IMR-90 (cell line): ENCODE measurements around the gene LCE2C. TPM values are rescaled to one million over a fixed set of nuclear protein-coding genes. Genes with fewer than 3 reads are reported as not detected.
A peak's percentile ranks its signal among the peaks of the same experiment; 100 is the strongest.

ENCODE experiments used
- ATAC-seq: fragments of 200-7000 bp; cut with Tn5 transposase; 2 replicates; pipeline ENCODE4 v1.9.1; 2020; ENCODE audit warnings: low read depth, mild to moderate bottlenecking, moderate library complexity
- BruUV-seq: library from RNA; stranded (reverse); fragments of 400-500 nt; replicated peaks from 2 replicates; lab custom pipeline; 2021; lab: Mats Ljungman, UMichigan
- CTCF ChIA-PET: fragments of 300-600 bp; formaldehyde crosslinking; extraction: SDS; loops from one replicate; lab custom pipeline; 2021; ENCODE audit warnings: antibody characterized with exemption; lab: Yijun Ruan, JAX
- POLR2A ChIA-PET: fragments of 300-600 bp; sonication (Branson Sonifier 250); formaldehyde crosslinking; loops from one replicate; lab custom pipeline; 2022; ENCODE audit warnings: antibody characterized with exemption; ENCODE audit not compliant: unreplicated experiment; lab: Charles Lee
- DNase-seq: peaks from one replicate; pipeline ENCODE4 v3.0.0; 2013
- H2AFZ ChIP-seq: replicated peaks from 2 replicates; pipeline ENCODE3; 2013; ENCODE audit warnings: low read length, mild to moderate bottlenecking; ENCODE audit not compliant: poor library complexity
- H2AK5ac ChIP-seq: 2 replicates; pipeline ENCODE4 v1.6.1; 2013; ENCODE audit warnings: low read depth, low read length, inconsistent platforms
- H2AK9ac ChIP-seq: replicated peaks from 2 replicates; pipeline ENCODE3; 2013; ENCODE audit warnings: mild to moderate bottlenecking, low read depth, low read length, moderate library complexity; ENCODE audit not compliant: poor library complexity
- H2BK120ac ChIP-seq: 2 replicates; pipeline ENCODE4 v1.6.1; 2013; ENCODE audit warnings: low read depth, low read length, inconsistent platforms
- H2BK15ac ChIP-seq: 3 replicates; pipeline ENCODE4 v1.6.1; 2013; ENCODE audit warnings: low read depth, low read length, inconsistent platforms
- H2BK20ac ChIP-seq: 2 replicates; pipeline ENCODE4 v1.6.1; 2013; ENCODE audit warnings: low read depth, mild to moderate bottlenecking, inconsistent platforms, low read length, moderate library complexity
- H2BK5ac ChIP-seq: 2 replicates; pipeline ENCODE4 v1.6.1; 2013; ENCODE audit warnings: mild to moderate bottlenecking, low read depth, low read length, inconsistent platforms; ENCODE audit not compliant: poor library complexity, severe bottlenecking
- H3K14ac ChIP-seq: replicated peaks from 2 replicates; pipeline ENCODE4 v1.6.1; 2013; ENCODE audit warnings: low read depth, low read length, inconsistent platforms
- H3K18ac ChIP-seq: 2 replicates; pipeline ENCODE4 v1.6.1; 2013; ENCODE audit warnings: low read depth, low read length, control low read depth
- H3K23ac ChIP-seq: 2 replicates; pipeline ENCODE4 v1.6.1; 2013; ENCODE audit warnings: low read depth, low read length, inconsistent platforms
- H3K27ac ChIP-seq: 2 replicates; pipeline ENCODE4 v1.5.1; 2013; ENCODE audit warnings: mild to moderate bottlenecking, control low read depth, low read length; ENCODE audit not compliant: insufficient read depth
- H3K27me3 ChIP-seq: 2 replicates; pipeline ENCODE4 v1.6.1; 2013; ENCODE audit warnings: low read length; ENCODE audit not compliant: control insufficient read depth, insufficient read depth
- H3K36me3 ChIP-seq: 2 replicates; pipeline ENCODE4 v1.6.1; 2013; ENCODE audit warnings: low read length, mixed read lengths; ENCODE audit not compliant: control insufficient read depth, insufficient read depth
- H3K4ac ChIP-seq: 2 replicates; pipeline ENCODE4 v1.6.1; 2013; ENCODE audit warnings: low read depth, low read length, inconsistent platforms
- H3K4me1 ChIP-seq: 2 replicates; pipeline ENCODE4 v1.6.1; 2013; ENCODE audit warnings: low read length, mixed read lengths; ENCODE audit not compliant: control insufficient read depth, insufficient read depth
- H3K4me2 ChIP-seq: 2 replicates; pipeline ENCODE4 v1.6.1; 2013; ENCODE audit warnings: low read depth, mild to moderate bottlenecking, control low read depth, low read length, moderate library complexity
- H3K4me3 ChIP-seq: 2 replicates; pipeline ENCODE4 v1.5.1; 2013; ENCODE audit warnings: low read depth, mild to moderate bottlenecking, control low read depth, low read length, moderate library complexity; ENCODE audit not compliant: insufficient read depth
- H3K56ac ChIP-seq: 2 replicates; pipeline ENCODE4 v1.6.1; 2013; ENCODE audit warnings: low read length, inconsistent platforms; ENCODE audit not compliant: insufficient read depth; ENCODE audit errors: extremely low read depth
- H3K79me1 ChIP-seq, 2 experiments: 2 replicates each; pipeline ENCODE4 v1.6.1; 2013; ENCODE audit warnings: low read length in 2 of 2, inconsistent platforms in 1 of 2, low read depth in 1 of 2
- H3K9ac ChIP-seq: 2 replicates; pipeline ENCODE4 v1.6.1; 2013; ENCODE audit warnings: low read depth, low read length, control low read depth
- H3K9me1 ChIP-seq: 2 replicates; pipeline ENCODE4 v1.6.1; 2013; ENCODE audit warnings: low read length, inconsistent platforms; ENCODE audit not compliant: insufficient read depth
- H3K9me3 ChIP-seq: 2 replicates; pipeline ENCODE4 v1.6.1; 2013; ENCODE audit warnings: low read length; ENCODE audit not compliant: control insufficient read depth, insufficient read depth
- H4K20me1 ChIP-seq: 2 replicates; pipeline ENCODE4 v1.6.1; 2013; ENCODE audit warnings: low read length, inconsistent platforms; ENCODE audit not compliant: insufficient read depth
- H4K5ac ChIP-seq: 2 replicates; pipeline ENCODE4 v1.6.1; 2013; ENCODE audit warnings: mild to moderate bottlenecking, low read depth, low read length, control low read depth
- H4K8ac ChIP-seq, 2 experiments: 2 replicates each; pipeline ENCODE4 v1.6.1; 2013; ENCODE audit warnings: low read depth in 2 of 2, low read length in 2 of 2, control low read depth in 1 of 2, inconsistent platforms in 1 of 2
- H4K91ac ChIP-seq: 2 replicates; pipeline ENCODE4 v1.6.1; 2013; ENCODE audit warnings: low read depth, low read length, inconsistent platforms; ENCODE audit not compliant: insufficient read depth
- BHLHE40 ChIP-seq: fragments of 150-350 bp; IDR thresholded peaks from 2 replicates; pipeline ENCODE4 v1.6.1; 2016; ENCODE audit warnings: mild to moderate bottlenecking, low read depth, low read length
- NFE2L2 ChIP-seq: fragments of 150-350 bp; IDR thresholded peaks from 2 replicates; pipeline ENCODE4 v1.6.1; 2016; ENCODE audit warnings: low read depth, mild to moderate bottlenecking, low read length
- WGBS, 2 experiments: methylation state at CpG; one replicate each; pipeline versions ENCODE4 v1.1.5 to v1.1.7; 2013; ENCODE audit warnings: missing lambda C conversion rate in 2 of 2; ENCODE audit not compliant: insufficient read length in 1 of 2; ENCODE audit errors: extremely low coverage in 2 of 2; 5-methylcytosine and 5-hydroxymethylcytosine counted together
- dilution Hi-C: fragments of 300-500 bp; cut with HindIII; formaldehyde crosslinking; loops from one replicate; pipeline ENCODE4 v1.14.3; 2018; ENCODE audit warnings: low sequenced_read_pairs; ENCODE audit not compliant: unreplicated experiment
- in situ Hi-C: fragments of 300-500 bp; cut with MboI; formaldehyde crosslinking; loops from 3 replicates; pipeline ENCODE4 v1.14.3; 2019; ENCODE audit warnings: low sequenced_read_pairs, inconsistent platforms, mixed read lengths
- intact Hi-C: fragments of 100-400 bp; cut with micrococcal nuclease; formaldehyde crosslinking; loops from 2 replicates; pipeline ENCODE4 v1.10.0; 2022
- polyA plus RNA-seq, 3 experiments: library from polyadenylated mRNA; depleted of rRNA; stranded (reverse); fragments of >200 nt; gene quantifications; 2 replicates each; pipeline ENCODE4 v1.2.3, GENCODE V29; 2012; ENCODE audit warnings: low replicate concordance in 1 of 3
- total RNA-seq: library from RNA; depleted of rRNA; stranded (reverse); fragments of >200 nt; gene quantifications from 2 replicates; pipeline ENCODE4 v1.2.3, GENCODE V29; 2012

The LCE2C gene
- total and polyA plus RNA-seq, 2 of the 4 experiments (the other 2 are of a cell fraction) = not detected

GRCh38 chr1:152697701-152698600, 22.9 kb downstream of the LCE2C start, which contains the start of gene LCE2A:
Gene LCE2A, plus strand, starts transcription at chr1:152698345. Its CDS starts 557 bp downstream, at chr1:152698902.
- Histone ChIP-seq H2BK20ac (no peak within 1 kb of the TSS; the same call in 1 of the 2 replicates), H3K79me1 (no peaks in the 10 kb centered on the region), H3K56ac (no peak within 1 kb of the TSS), H3K9me3 (no peaks in the 10 kb centered on the region), H4K8ac (no peak within 1 kb of the TSS), H3K36me3 (no peaks in the 10 kb centered on the region), H3K23ac (no peak within 1 kb of the TSS), H2BK120ac (no peak within 1 kb of the TSS), H3K9ac (no peak within 1 kb of the TSS), H3K4me2 (no peak within 1 kb of the TSS), H3K9me1 (no peaks in the 10 kb centered on the region), H3K14ac (no peak within 1 kb of the TSS), H3K27me3 (no peaks in the 10 kb centered on the region), H3K4ac (no peak within 1 kb of the TSS), H3K18ac (no peak within 1 kb of the TSS; the same call in 1 of the 2 replicates), H2AK9ac (no peak within 1 kb of the TSS), H2AFZ (peak within 1 kb of the TSS; percentile 58), H2BK15ac (no peak within 1 kb of the TSS), H4K20me1 (no peaks in the 10 kb centered on the region), H3K4me3 (no peak within 1 kb of the TSS), H4K5ac (no peak within 1 kb of the TSS), H2BK5ac (no peak within 1 kb of the TSS), H4K91ac (no peak within 1 kb of the TSS), H3K27ac (no peak within 1 kb of the TSS), H3K4me1 (no peaks in the 10 kb centered on the region; the same call in 1 of the 2 replicates), H2AK5ac (no peak within 1 kb of the TSS)
- no peak for TF ChIP-seq NFE2L2
- TF ChIP-seq BHLHE40 = peak; percentile 69; the same call in 1 of the 2 replicates
- in situ Hi-C loops (no loop called here), intact Hi-C loops (no loop called here), dilution Hi-C loops (no loop called here)
- ATAC-seq = no peak
- WGBS, 2 experiments = no CpG with 5 or more reads among the region's 4 CpGs
- ChIA-PET CTCF (no interaction called here), POLR2A (no interaction called here)
- no peak for DNase-seq
- BruUV-seq = no TSS peak
